HepG2 (cell line): ENCODE measurements around the gene GRIK4. TPM values are rescaled to one million over a fixed set of nuclear protein-coding genes. Genes with fewer than 3 reads are reported as not detected.

Experiments used
- ATAC-seq: fragments of 200-7000 bp; cut with Tn5 transposase; 3 replicates; pipeline ENCODE4 v1.9.1; 2020; ENCODE audit warnings: mild to moderate bottlenecking, moderate library complexity
- BruUV-seq: library from RNA; stranded (reverse); fragments of 400-500 nt; replicated peaks from 2 replicates; lab custom pipeline; 2021; lab: Mats Ljungman, UMichigan
- CTCF ChIA-PET: fragments of 300-600 bp; formaldehyde crosslinking; extraction: SDS; loops from one replicate; lab custom pipeline; 2021; ENCODE audit warnings: low total read pairs, inconsistent platforms, low intra/inter-chr PET ratio; lab: Yijun Ruan, JAX
- POLR2A ChIA-PET: fragments of 350-600 bp; sonication (Branson Sonifier 250); formaldehyde crosslinking; loops from one replicate; lab custom pipeline; 2020; ENCODE audit warnings: antibody characterized with exemption, inconsistent platforms; lab: Yijun Ruan, JAX
- DNase-seq: peaks from one replicate; pipeline ENCODE4 v3.0.0-alpha.2; 2015; ENCODE audit warnings: low spot score
- FAIRE-seq: peaks from 3 replicates; lab custom pipeline; 2011; peaks lifted over from hg19 to GRCh38; lab: Jason Lieb, UNC
- H2AFZ ChIP-seq: one replicate; pipeline ENCODE4 v1.6.1; 2011; ENCODE audit warnings: low read length, inconsistent platforms
- H3K27ac ChIP-seq: fragments of 300-600 bp; 3 replicates; pipeline ENCODE4 v1.8.0; 2011; ENCODE audit warnings: mixed run types, mild to moderate bottlenecking, mixed read lengths, low read length, inconsistent platforms; ENCODE audit not compliant: insufficient read depth; ENCODE audit errors: extremely low read length
- H3K27me3 ChIP-seq, 2 experiments: fragments of 200-600 bp in 1 of 2; 2 replicates in 1 of 2; 3 replicates in 1 of 2; pipeline versions ENCODE4 v1.6.0 to v1.8.0; 2011; ENCODE audit warnings: low read length in 2 of 2, mild to moderate bottlenecking in 2 of 2, moderate library complexity in 2 of 2, inconsistent platforms in 1 of 2; ENCODE audit not compliant: insufficient read depth in 2 of 2, control insufficient read depth in 1 of 2
- H3K36me3 ChIP-seq, 2 experiments: fragments of 200-600 bp in 1 of 2; replicated peaks in 1 of 2; 2 replicates in 1 of 2; 3 replicates in 1 of 2; pipeline versions ENCODE4 v1.5.1 to v1.8.0; 2011; ENCODE audit warnings: low read length in 2 of 2, inconsistent platforms in 1 of 2; ENCODE audit not compliant: insufficient read depth in 2 of 2, control insufficient read depth in 1 of 2
- H3K4me1 ChIP-seq: 2 replicates; pipeline ENCODE4 v1.5.1; 2012; ENCODE audit warnings: low read length, inconsistent platforms; ENCODE audit not compliant: insufficient read depth
- H3K4me2 ChIP-seq: 2 replicates; pipeline ENCODE4 v1.6.0; 2011; ENCODE audit warnings: low read depth, low read length, inconsistent platforms
- H3K4me3 ChIP-seq, 3 experiments: fragments of 200-600 bp in 1 of 3; sonication (generic), shearing (Covaris generic) in 1 of 3; replicated peaks in 1 of 3; 2 replicates each; pipeline ENCODE4 v1.5.1; 2011 to 2016; ENCODE audit warnings: low read length in 3 of 3, inconsistent platforms in 2 of 3, low read depth in 2 of 3, mild to moderate bottlenecking in 2 of 3, control low read depth in 1 of 3, mixed read lengths in 1 of 3; ENCODE audit not compliant: insufficient read depth in 1 of 3
- H3K79me2 ChIP-seq: one replicate; pipeline ENCODE4 v1.6.1; 2011; ENCODE audit warnings: low read length, inconsistent platforms; ENCODE audit not compliant: insufficient read depth
- H3K9ac ChIP-seq: 2 replicates; pipeline ENCODE4 v1.6.0; 2011; ENCODE audit warnings: mild to moderate bottlenecking, low read depth, low read length, inconsistent platforms; ENCODE audit not compliant: insufficient read depth
- H3K9me3 ChIP-seq: 2 replicates; pipeline ENCODE4 v1.5.1; 2012; ENCODE audit warnings: mild to moderate bottlenecking, low read length
- H4K20me1 ChIP-seq: 2 replicates; pipeline ENCODE4 v1.6.0; 2011; ENCODE audit warnings: inconsistent platforms, mild to moderate bottlenecking, low read length, moderate library complexity; ENCODE audit not compliant: insufficient read depth
- ESRRA ChIP-seq: sonication (generic); formaldehyde crosslinking; IDR thresholded peaks from 2 replicates; pipeline ENCODE4 v1.5.1; 2020; ENCODE audit warnings: mild to moderate bottlenecking, low read depth, missing genetic modification reagents
- HINFP ChIP-seq: sonication (generic); formaldehyde crosslinking; IDR thresholded peaks from 2 replicates; pipeline ENCODE4 v1.4.0; 2020; ENCODE audit warnings: low read depth, mild to moderate bottlenecking, missing genetic modification reagents
- HNRNPLL ChIP-seq: fragments of 200-400 bp; formaldehyde crosslinking; IDR thresholded peaks from 2 replicates; pipeline ENCODE4 v1.6.1; 2017; ENCODE audit warnings: mild to moderate bottlenecking, low read depth, low read length; ENCODE audit not compliant: poor library complexity, severe bottlenecking
- MIER3 ChIP-seq: IDR thresholded peaks from 2 replicates; pipeline ENCODE4 v1.6.1; 2016; ENCODE audit warnings: missing compliant biosample characterization, borderline replicate concordance
- NFIB ChIP-seq: sonication (generic); formaldehyde crosslinking; IDR thresholded peaks from 2 replicates; pipeline ENCODE4 v1.9.0; 2021; ENCODE audit warnings: missing genetic modification reagents, mild to moderate bottlenecking, borderline replicate concordance
- PRDM15 ChIP-seq: sonication (generic); formaldehyde crosslinking; IDR thresholded peaks from 2 replicates; pipeline ENCODE4 v1.4.0; 2020; ENCODE audit warnings: missing genetic modification reagents
- SIX4 ChIP-seq: sonication (generic); formaldehyde crosslinking; IDR thresholded peaks from 2 replicates; pipeline ENCODE4 v1.4.0; 2020; ENCODE audit warnings: missing genetic modification reagents
- ZFP91 ChIP-seq: sonication (generic); formaldehyde crosslinking; IDR thresholded peaks from 2 replicates; pipeline ENCODE4 v1.9.0; 2022; ENCODE audit warnings: missing genetic modification reagents, mild to moderate bottlenecking, borderline replicate concordance
- ZNF407 ChIP-seq: sonication (generic); formaldehyde crosslinking; IDR thresholded peaks from one replicate; pipeline ENCODE4 v1.5.1; 2020; ENCODE audit warnings: mild to moderate bottlenecking, missing genetic modification reagents; ENCODE audit errors: not compliant biosample characterization
- WGBS: methylation state at CpG from one replicate; pipeline ENCODE4 v1.1.6; 2017; ENCODE audit warnings: low lambda C conversion rate; 5-methylcytosine and 5-hydroxymethylcytosine counted together
- in situ Hi-C: cut with HindIII; loops from 2 replicates; pipeline ENCODE4 v1.10.0; 2017; ENCODE audit warnings: low pct_unique_long_range_greater_than_20kb; ENCODE audit not compliant: extremely low pct_ligation_motif_present
- intact Hi-C: fragments of 100-400 bp; cut with micrococcal nuclease; formaldehyde crosslinking; loops from one replicate; pipeline ENCODE4 v1.10.0; 2022; ENCODE audit not compliant: unreplicated experiment
- polyA plus RNA-seq, 8 experiments: library from polyadenylated mRNA; depleted of rRNA in 3 of 8; stranded (reverse) in 7 of 8; unstranded in 1 of 8; fragments of >200 nt; fragmentation: Illumina TruSeq in 4 of 8; extraction: Trizol in 4 of 8; gene quantifications; 2 replicates each; pipeline versions ENCODE4 v1.2.1 to v1.2.3, GENCODE V29; 2011 to 2016; ENCODE audit warnings: low read depth in 4 of 8, missing spikeins in 1 of 8, mixed read lengths in 1 of 8; ENCODE audit not compliant: insufficient read depth in 1 of 8
- total RNA-seq, 5 experiments: library from RNA; depleted of rRNA; stranded (reverse); fragments of >200 nt; fragmentation: Illumina TruSeq; extraction: Trizol; gene quantifications; 2 replicates each; pipeline ENCODE4 v1.2.3, GENCODE V29; 2016; ENCODE audit warnings: low read depth in 1 of 5

Gene GRIK4
- total and polyA plus RNA-seq, 2 of the 13 experiments (the other 11 are each of a cell fraction or from before 2014, with no cell fraction given) = 0.04 to 0.07 TPM

- Histone ChIP-seq H3K27me3 (peaks cover 3 to 48% of the 10 kb centered on the region in 2 experiments; a peak in 4 of 5 replicates), H3K9ac (no peak overlapping the region), H3K79me2 (no peaks in the 10 kb centered on the region), H3K27ac (no peak overlapping the region), H2AFZ (no peak overlapping the region), H3K36me3 (no peaks in the 10 kb centered on the region), H3K4me2 (no peak overlapping the region), H3K9me3 (no peaks in the 10 kb centered on the region), H3K4me1 (peaks cover 22% of the 10 kb centered on the region), H4K20me1 (no peaks in the 10 kb centered on the region), H3K4me3 (no peak overlapping the region)
- WGBS = 62% methylated on average over 10 of the region's 10 CpGs
- intact Hi-C loops (no loop called here), in situ Hi-C loops (no loop called here)
- ChIA-PET CTCF (no interaction called here), POLR2A (no interaction called here)
- DNase-seq (no peak), FAIRE-seq (no peak), ATAC-seq (no peak)
- BruUV-seq = no TSS peak
- TF ChIP-seq HINFP (no peak), HNRNPLL (no peak), ZNF407 (no peak), PRDM15 (no peak), MIER3 (CRISPR knock-in tag) (no peak), NFIB (no peak), ESRRA (CRISPR knock-in tag) (no peak), ZFP91 (CRISPR knock-in tag) (no peak), SIX4 (CRISPR knock-in tag) (no peak)
Measured at GRCh38 chr11:120526241-120526640, 14.7 kb downstream of the GRIK4 start.
